Esophagus muscularis mucosa (tissue), 4 donors: Measurements from ENCODE around the gene SLC35F2. TPM values are rescaled to one million over a fixed set of nuclear protein-coding genes. Genes with fewer than 3 reads are reported as not detected.

Experiments used
- DNase-seq: peaks from one replicate; pipeline ENCODE4 v3.0.0-alpha.2; 2017; ENCODE audit errors: extremely low spot score
- H3K27ac ChIP-seq, 4 donors: fragments of 200-600 bp; sonication (generic); replicated peaks in 1 of 4; 1 replicate in 3 of 4; 2 replicates in 1 of 4; pipeline ENCODE4 v1.5.1; 2016 to 2019; ENCODE audit warnings: mild to moderate bottlenecking in 1 of 4
- H3K27me3 ChIP-seq, 4 donors: fragments of 200-600 bp; sonication (generic); one replicate each; pipeline versions ENCODE4 v1.5.1 to v1.6.0; 2016 to 2019
- H3K36me3 ChIP-seq, 4 donors: fragments of 200-600 bp; sonication (generic); one replicate each; pipeline ENCODE4 v1.5.1; 2016 to 2019
- H3K4me1 ChIP-seq, 4 donors: fragments of 200-600 bp; sonication (generic); one replicate each; pipeline ENCODE4 v1.5.1; 2016 to 2019
- H3K4me3 ChIP-seq, 4 donors: fragments of 200-600 bp; sonication (generic); 1 replicate in 2 of 4; 2 replicates in 2 of 4; pipeline ENCODE4 v1.5.1; 2016 to 2019; ENCODE audit warnings: mild to moderate bottlenecking in 4 of 4, moderate library complexity in 1 of 4
- H3K9me3 ChIP-seq, 4 donors: fragments of 200-600 bp; sonication (generic); 1 replicate in 3 of 4; 2 replicates in 1 of 4; pipeline ENCODE4 v1.5.1; 2016 to 2019
- CTCF ChIP-seq, 3 experiments: fragments of 200-600 bp in 2 of 3; fragments of 450-650 bp in 1 of 3; sonication (generic) in 2 of 3; IDR thresholded peaks; one replicate each; pipeline ENCODE4 v1.5.1; 2017 to 2019; ENCODE audit warnings: antibody characterized with exemption in 3 of 3, mild to moderate bottlenecking in 2 of 3, moderate library complexity in 1 of 3
- EP300 ChIP-seq: sonication (generic); formaldehyde crosslinking; IDR thresholded peaks from one replicate; pipeline ENCODE4 v1.6.1; 2017; ENCODE audit warnings: antibody characterized with exemption
- POLR2A ChIP-seq: fragments of 450-650 bp; IDR thresholded peaks from one replicate; pipeline ENCODE4 v1.6.1; 2017; ENCODE audit warnings: antibody characterized with exemption, moderate library complexity, mild to moderate bottlenecking, low read depth
- POLR2AphosphoS5 ChIP-seq, 2 donors: sonication (generic); formaldehyde crosslinking; IDR thresholded peaks; one replicate each; pipeline ENCODE4 v1.6.1; 2017; ENCODE audit warnings: antibody characterized with exemption in 2 of 2
- WGBS: methylation state at CpG from one replicate; pipeline ENCODE4 v1.1.5; 2018; 5-methylcytosine and 5-hydroxymethylcytosine counted together
- intact Hi-C: fragments of 100-400 bp; cut with DNase I; formaldehyde crosslinking; loops from one replicate; pipeline ENCODE4 v1.15.1; 2023
- total RNA-seq, 4 donors: library from RNA; depleted of rRNA; stranded (reverse); fragments of >200 nt; gene quantifications; one replicate each; pipeline versions ENCODE4 v1.1.0 to v1.2.1, GENCODE V29; 2016

The SLC35F2 gene
- total RNA-seq, 4 donors from 2014 or later: 2.1 to 4.1 (median 3.9) TPM

- no peaks in the 10 kb centered on the region for H3K9me3 ChIP-seq
- H3K27ac ChIP-seq: no peak overlapping the region
- H3K36me3 ChIP-seq: no peaks in the 10 kb centered on the region
- no peaks in the 10 kb centered on the region for H3K4me1 ChIP-seq
- no peak for TF ChIP-seq CTCF (IDR thresholded peaks at IDR 0.05)
- no peak for TF ChIP-seq POLR2A
- TF ChIP-seq EP300: no peak
- TF ChIP-seq POLR2AphosphoS5 (IDR thresholded peaks at IDR 0.05): no peak
- DNase-seq: no peak
- 98% methylated on average over 2 of the region's 2 CpGs for WGBS
- no peak overlapping the region for H3K4me3 ChIP-seq
- intact Hi-C loops: no loop called here
- no peaks in the 10 kb centered on the region for H3K27me3 ChIP-seq
Measured at GRCh38 chr11:107825875-107826274, 32.7 kb downstream of the SLC35F2 start.

- no peaks in the 10 kb centered on the region for H3K27me3 ChIP-seq
- WGBS: 87% methylated on average over 5 of the region's 5 CpGs
Measured at GRCh38 chr11:107824668-107825369, 33.8 kb downstream of the SLC35F2 start.

GRCh38 chr11:107821199-107821927, 37.2 kb downstream of the SLC35F2 start:
- no peaks in the 10 kb centered on the region for H3K4me1 ChIP-seq
- intact Hi-C loops: no loop called here
- TF ChIP-seq CTCF (IDR thresholded peaks at IDR 0.05) (no peak), POLR2A (no peak), POLR2AphosphoS5 (IDR thresholded peaks at IDR 0.05) (no peak), EP300 (no peak)
- DNase-seq: no peak
- H3K9me3 ChIP-seq: no peaks in the 10 kb centered on the region
- no peak overlapping the region for H3K4me3 ChIP-seq
- no peaks in the 10 kb centered on the region for H3K27me3 ChIP-seq
- no peak overlapping the region for H3K27ac ChIP-seq
- no peaks in the 10 kb centered on the region for H3K36me3 ChIP-seq
- 37% methylated on average over 3 of the region's 3 CpGs for WGBS

More at GRCh38 chr11:107824668-107825369, 33.8 kb downstream of the SLC35F2 start:
- Histone ChIP-seq H3K36me3 (no peaks in the 10 kb centered on the region), H3K9me3 (no peaks in the 10 kb centered on the region), H3K27ac (no peak overlapping the region), H3K4me3 (no peak overlapping the region), H3K4me1 (no peaks in the 10 kb centered on the region)
- intact Hi-C loops: no loop called here
- no peak for DNase-seq
- TF ChIP-seq POLR2AphosphoS5 (IDR thresholded peaks at IDR 0.05) (no peak), POLR2A (no peak), EP300 (no peak), CTCF (IDR thresholded peaks at IDR 0.05) (no peak)

GRCh38 chr11:107819361-107820014, 39.1 kb downstream of the SLC35F2 start:
- no peak for DNase-seq
- Histone ChIP-seq H3K27ac (no peak overlapping the region), H3K27me3 (no peaks in the 10 kb centered on the region), H3K4me3 (no peak overlapping the region), H3K9me3 (no peaks in the 10 kb centered on the region), H3K36me3 (no peaks in the 10 kb centered on the region), H3K4me1 (no peaks in the 10 kb centered on the region)
- intact Hi-C loops: no loop called here
- TF ChIP-seq POLR2AphosphoS5 (IDR thresholded peaks at IDR 0.05): no peak
- TF ChIP-seq EP300: no peak
- TF ChIP-seq CTCF (IDR thresholded peaks at IDR 0.05): no peak
- no peak for TF ChIP-seq POLR2A
- 64% methylated on average over 5 of the region's 5 CpGs for WGBS
